PFSK-1 (cell line): ENCODE measurements around the gene SYNGR4.

Experiments used
- FOXP2 ChIP-seq: optimal IDR thresholded peaks from 2 replicates; pipeline ENCODE3; 2011; ENCODE audit warnings: borderline replicate concordance, control low read depth, inconsistent platforms; ENCODE audit not compliant: insufficient read depth; ENCODE audit errors: extremely low read length, extremely low read depth
- POLR2AphosphoS5 ChIP-seq: IDR thresholded peaks from 2 replicates; pipeline ENCODE4 v1.6.1; 2012; ENCODE audit warnings: low read depth, mild to moderate bottlenecking, control low read depth, low read length, moderate library complexity
- SIN3A ChIP-seq: IDR thresholded peaks from 2 replicates; pipeline ENCODE4 v1.6.1; 2012; ENCODE audit warnings: mild to moderate bottlenecking, low read length, moderate library complexity, borderline replicate concordance; ENCODE audit not compliant: insufficient read depth
- TAF1 ChIP-seq: IDR thresholded peaks from 2 replicates; pipeline ENCODE4 v1.6.1; 2012; ENCODE audit warnings: low read length, control low read depth, borderline replicate concordance; ENCODE audit not compliant: insufficient read depth
- TF ChIP-seq, protein P1 (sequence below), 2 experiments: IDR thresholded peaks; 2 replicates each; pipeline versions ENCODE4 v1.6.1 to v1.8.0; 2011 to 2012; ENCODE audit warnings: low read depth in 2 of 2, low read length in 2 of 2, control low read depth in 1 of 2, inconsistent platforms in 1 of 2, mild to moderate bottlenecking in 1 of 2, moderate library complexity in 1 of 2; ENCODE audit not compliant: insufficient read depth in 1 of 2

DNA sequence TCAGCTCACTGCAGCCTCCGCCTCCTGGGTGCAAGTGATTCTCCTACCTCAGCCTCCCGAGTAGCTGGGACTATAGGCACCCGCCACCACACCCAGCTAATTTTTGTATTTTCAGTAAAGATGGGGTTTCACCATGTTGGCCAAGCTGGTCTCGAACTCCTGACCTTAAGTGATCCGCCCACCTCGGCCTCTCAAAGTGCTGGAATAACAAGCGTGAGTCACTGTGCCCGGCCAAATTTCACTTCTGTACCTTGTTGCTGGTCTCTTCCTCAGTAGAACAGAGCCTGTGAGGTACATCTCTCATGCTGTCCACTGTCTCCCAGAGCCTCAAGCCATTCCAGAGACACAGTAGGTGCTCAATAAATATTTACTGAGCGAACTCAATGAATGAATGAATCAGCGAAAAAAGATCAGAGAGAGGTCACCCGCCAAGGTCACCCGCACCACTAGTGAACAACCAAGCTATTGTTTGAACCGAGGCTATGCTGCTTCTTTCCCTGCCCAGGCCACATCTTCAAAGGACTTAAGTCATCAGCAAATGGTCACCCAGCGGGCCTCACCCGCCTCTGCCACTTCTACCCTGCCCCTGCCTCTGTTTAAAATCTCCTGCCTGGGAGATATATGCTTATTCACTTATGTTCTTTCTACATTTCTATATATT is 9.7 kb upstream of the SYNGR4 start:
- TF ChIP-seq, protein P1, sequence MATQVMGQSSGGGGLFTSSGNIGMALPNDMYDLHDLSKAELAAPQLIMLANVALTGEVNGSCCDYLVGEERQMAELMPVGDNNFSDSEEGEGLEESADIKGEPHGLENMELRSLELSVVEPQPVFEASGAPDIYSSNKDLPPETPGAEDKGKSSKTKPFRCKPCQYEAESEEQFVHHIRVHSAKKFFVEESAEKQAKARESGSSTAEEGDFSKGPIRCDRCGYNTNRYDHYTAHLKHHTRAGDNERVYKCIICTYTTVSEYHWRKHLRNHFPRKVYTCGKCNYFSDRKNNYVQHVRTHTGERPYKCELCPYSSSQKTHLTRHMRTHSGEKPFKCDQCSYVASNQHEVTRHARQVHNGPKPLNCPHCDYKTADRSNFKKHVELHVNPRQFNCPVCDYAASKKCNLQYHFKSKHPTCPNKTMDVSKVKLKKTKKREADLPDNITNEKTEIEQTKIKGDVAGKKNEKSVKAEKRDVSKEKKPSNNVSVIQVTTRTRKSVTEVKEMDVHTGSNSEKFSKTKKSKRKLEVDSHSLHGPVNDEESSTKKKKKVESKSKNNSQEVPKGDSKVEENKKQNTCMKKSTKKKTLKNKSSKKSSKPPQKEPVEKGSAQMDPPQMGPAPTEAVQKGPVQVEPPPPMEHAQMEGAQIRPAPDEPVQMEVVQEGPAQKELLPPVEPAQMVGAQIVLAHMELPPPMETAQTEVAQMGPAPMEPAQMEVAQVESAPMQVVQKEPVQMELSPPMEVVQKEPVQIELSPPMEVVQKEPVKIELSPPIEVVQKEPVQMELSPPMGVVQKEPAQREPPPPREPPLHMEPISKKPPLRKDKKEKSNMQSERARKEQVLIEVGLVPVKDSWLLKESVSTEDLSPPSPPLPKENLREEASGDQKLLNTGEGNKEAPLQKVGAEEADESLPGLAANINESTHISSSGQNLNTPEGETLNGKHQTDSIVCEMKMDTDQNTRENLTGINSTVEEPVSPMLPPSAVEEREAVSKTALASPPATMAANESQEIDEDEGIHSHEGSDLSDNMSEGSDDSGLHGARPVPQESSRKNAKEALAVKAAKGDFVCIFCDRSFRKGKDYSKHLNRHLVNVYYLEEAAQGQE (IDR thresholded peaks at IDR 0.05; ENCODE audit: insufficient read depth in 1 of 2, low read depth in 2 of 2, low read length in 2 of 2) = no peak
- TF ChIP-seq POLR2AphosphoS5 (no peak), TAF1 (no peak), SIN3A (no peak), FOXP2 (no peak)
